HG02884 (cell line): ENCODE results near the gene SRD5A1.
"Not testable (repeated sequence)": the region's sequence is repeated elsewhere in the genome, so short reads cannot be mapped to it uniquely, and the experiment has no call there.

ENCODE experiments used
- ATAC-seq: cut with Tn5 transposase; IDR thresholded peaks from one replicate; pipeline ENCODE4 v1.9.1; 2021; ENCODE audit warnings: mild to moderate bottlenecking, moderate library complexity; ENCODE audit not compliant: unreplicated experiment

The SRD5A1 gene

GRCh38 chr5:6642655-6643054 is 9.4 kb downstream of the SRD5A1 start:
- no peak for ATAC-seq

- no peak for ATAC-seq
Measured at GRCh38 chr5:6644794-6645241, 11.6 kb downstream of the SRD5A1 start.

- ATAC-seq = not testable (repeated sequence)
Measured at GRCh38 chr5:6645571-6646362, 12.5 kb downstream of the SRD5A1 start.

GRCh38 chr5:6649186-6649585 is 15.9 kb downstream of the SRD5A1 start:
- ATAC-seq = no peak

GRCh38 chr5:6649681-6650080 is 16.4 kb downstream of the SRD5A1 start:
- no peak for ATAC-seq

GRCh38 chr5:6652025-6652424 is 18.8 kb downstream of the SRD5A1 start:
- ATAC-seq = peak; percentile 83

- ATAC-seq = no peak
Measured at GRCh38 chr5:6655432-6655831, 22.2 kb downstream of the SRD5A1 start.

- no peak for ATAC-seq
Measured at GRCh38 chr5:6656680-6657079, 23.4 kb downstream of the SRD5A1 start.

GRCh38 chr5:6659941-6660684 is 26.9 kb downstream of the SRD5A1 start:
- peak; percentile 89 for ATAC-seq

GRCh38 chr5:6660688-6661087 is 27.4 kb downstream of the SRD5A1 start:
- ATAC-seq = peak; percentile 47

- ATAC-seq = no peak
Measured at GRCh38 chr5:6666762-6667161, 33.5 kb downstream of the SRD5A1 start.

- ATAC-seq = no peak
Measured at GRCh38 chr5:6667648-6668047, 34.4 kb downstream of the SRD5A1 start.

GRCh38 chr5:6668717-6669116 is 35.5 kb downstream of the SRD5A1 start:
- ATAC-seq = not testable (repeated sequence)

GRCh38 chr5:6673031-6673430 is 39.8 kb downstream of the SRD5A1 start:
- no peak for ATAC-seq

- ATAC-seq = no peak
Measured at GRCh38 chr5:6673963-6674362, 40.7 kb downstream of the SRD5A1 start.

- no peak for ATAC-seq
Measured at GRCh38 chr5:6674421-6674820, 41.2 kb downstream of the SRD5A1 start.

GRCh38 chr5:6674886-6675285 is 41.6 kb downstream of the SRD5A1 start:
- no peak for ATAC-seq

- ATAC-seq = no peak
Measured at GRCh38 chr5:6675784-6676491, 42.7 kb downstream of the SRD5A1 start.

- ATAC-seq = no peak
Measured at GRCh38 chr5:6676702-6677101, 43.5 kb downstream of the SRD5A1 start.

- no peak for ATAC-seq
Measured at GRCh38 chr5:6678385-6678784, 45.1 kb downstream of the SRD5A1 start.

- no peak for ATAC-seq
Measured at GRCh38 chr5:6680922-6681321, 47.7 kb downstream of the SRD5A1 start.

- ATAC-seq = no peak
Measured at GRCh38 chr5:6681682-6682081, 48.4 kb downstream of the SRD5A1 start.
